ENCODE data around the gene DYSF.

Gene DYSF

GRCh38 chr2:71449343-71449742 lies 4.0 kb upstream of the DYSF start:
- in situ Hi-C loops (cut with HindIII; ENCODE audit: low sequenced_read_pairs), result no loop called here
- TF ChIP-seq CTCF (IDR thresholded peaks at IDR 0.05; ENCODE audit: low read depth, low read length, missing control alignments), result no peak
- H3K4me3 ChIP-seq (ENCODE audit: low read depth, low read length), result no peak overlapping the region
- no peak for DNase-seq (ENCODE audit: low read depth)

GRCh38 chr2:71451705-71452104 lies 1.7 kb upstream of the DYSF start:
- in situ Hi-C loops (cut with HindIII; ENCODE audit: low sequenced_read_pairs), result no loop called here
- TF ChIP-seq CTCF (IDR thresholded peaks at IDR 0.05; ENCODE audit: low read depth, low read length, missing control alignments), result no peak
- H3K4me3 ChIP-seq (ENCODE audit: low read depth, low read length), result no peak overlapping the region

GRCh38 chr2:71452565-71452964 lies 796 bp upstream of the DYSF start:
- H3K4me3 ChIP-seq (ENCODE audit: low read depth, low read length), result no peak overlapping the region
- TF ChIP-seq CTCF (IDR thresholded peaks at IDR 0.05; ENCODE audit: low read depth, low read length, missing control alignments), result peak; percentile 21
- no peak for DNase-seq (ENCODE audit: low read depth)
- in situ Hi-C loops (cut with HindIII; ENCODE audit: low sequenced_read_pairs), result no loop called here

More at GRCh38 chr2:71451705-71452104, 1.7 kb upstream of the DYSF start:
- no peak for DNase-seq (ENCODE audit: low read depth)

- TF ChIP-seq CTCF (IDR thresholded peaks at IDR 0.05; ENCODE audit: low read depth, low read length, missing control alignments), result no peak
- H3K4me3 ChIP-seq (ENCODE audit: low read depth, low read length), result peak overlapping the region; percentile 43
- no peak for DNase-seq (ENCODE audit: low read depth)
- in situ Hi-C loops (cut with HindIII; ENCODE audit: low sequenced_read_pairs), result no loop called here
Observed at GRCh38 chr2:71454221-71455010, 1.1 kb downstream of the DYSF start.

GRCh38 chr2:71455011-71455740 lies 1.8 kb downstream of the DYSF start:
- no peak overlapping the region for H3K4me3 ChIP-seq (ENCODE audit: low read depth, low read length)
- no peak for DNase-seq (ENCODE audit: low read depth)
- no peak for TF ChIP-seq CTCF (IDR thresholded peaks at IDR 0.05; ENCODE audit: low read depth, low read length, missing control alignments)
- in situ Hi-C loops (cut with HindIII; ENCODE audit: low sequenced_read_pairs), result no loop called here

- in situ Hi-C loops (cut with HindIII; ENCODE audit: low sequenced_read_pairs), result no loop called here
- no peak for DNase-seq (ENCODE audit: low read depth)
- no peak overlapping the region for H3K4me3 ChIP-seq (ENCODE audit: low read depth, low read length)
- no peak for TF ChIP-seq CTCF (IDR thresholded peaks at IDR 0.05; ENCODE audit: low read depth, low read length, missing control alignments)
Observed at GRCh38 chr2:71455741-71456569, 2.6 kb downstream of the DYSF start.

Measured in astrocyte of the cerebellum (primary cell).